ENCODE results near the gene ACACA. TPM values are rescaled to one million over a fixed set of nuclear protein-coding genes. Genes with fewer than 3 reads are reported as not detected.

ACACA gene
- total RNA-seq, 1 donor from 2014 or later, result 44.8 TPM

GRCh38 chr17:37109106-37109505 lies 297.5 kb downstream of the ACACA start:
- DNase-seq (ENCODE audit: low read depth) (no peak), FAIRE-seq (no peak)
- no peak for TF ChIP-seq CTCF (IDR thresholded peaks at IDR 0.05; ENCODE audit: insufficient read depth, low read length, severe bottlenecking)
- Histone ChIP-seq H3K4me3 (ENCODE audit: low read depth, low read length) (no peak overlapping the region), H3K27me3 (ENCODE audit: control insufficient read depth, insufficient read depth, low read length) (no peaks in the 10 kb centered on the region), H3K36me3 (ENCODE audit: control insufficient read depth, insufficient read depth, low read length) (peaks cover 17% of the 10 kb centered on the region)

GRCh38 chr17:37107406-37108083 lies 299.1 kb downstream of the ACACA start:
- FAIRE-seq (no peak), DNase-seq (ENCODE audit: low read depth) (peak; percentile 66)
- H3K4me3 ChIP-seq (ENCODE audit: low read depth, low read length), result no peak overlapping the region
- H3K36me3 ChIP-seq (ENCODE audit: control insufficient read depth, insufficient read depth, low read length), result peaks cover 14% of the 10 kb centered on the region
- TF ChIP-seq CTCF (IDR thresholded peaks at IDR 0.05; ENCODE audit: insufficient read depth, low read length, severe bottlenecking), result peak; percentile 8
- no peaks in the 10 kb centered on the region for H3K27me3 ChIP-seq (ENCODE audit: control insufficient read depth, insufficient read depth, low read length)

GRCh38 chr17:37106049-37106448 lies 300.6 kb downstream of the ACACA start:
- DNase-seq (ENCODE audit: low read depth), result no peak
- Histone ChIP-seq H3K36me3 (ENCODE audit: control insufficient read depth, insufficient read depth, low read length) (peaks cover 17% of the 10 kb centered on the region), H3K4me3 (ENCODE audit: low read depth, low read length) (no peak overlapping the region), H3K27me3 (ENCODE audit: control insufficient read depth, insufficient read depth, low read length) (no peaks in the 10 kb centered on the region)
- no peak for FAIRE-seq
- TF ChIP-seq CTCF (IDR thresholded peaks at IDR 0.05; ENCODE audit: insufficient read depth, low read length, severe bottlenecking), result no peak

- no peak overlapping the region for H3K4me3 ChIP-seq (ENCODE audit: low read depth, low read length)
- FAIRE-seq, result no peak
- no peak for DNase-seq (ENCODE audit: low read depth)
- peaks cover 14% of the 10 kb centered on the region for H3K36me3 ChIP-seq (ENCODE audit: control insufficient read depth, insufficient read depth, low read length)
- H3K27me3 ChIP-seq (ENCODE audit: control insufficient read depth, insufficient read depth, low read length), result no peaks in the 10 kb centered on the region
- no peak for TF ChIP-seq CTCF (IDR thresholded peaks at IDR 0.05; ENCODE audit: insufficient read depth, low read length, severe bottlenecking)
These were observed 303.4 kb downstream of the ACACA start for GRCh38 chr17:37103231-37103630.

GRCh38 chr17:37101306-37101705 lies 305.3 kb downstream of the ACACA start:
- TF ChIP-seq CTCF (IDR thresholded peaks at IDR 0.05; ENCODE audit: insufficient read depth, low read length, severe bottlenecking), result no peak

GRCh38 chr17:37100231-37100630 lies 306.4 kb downstream of the ACACA start:
- Histone ChIP-seq H3K27me3 (ENCODE audit: control insufficient read depth, insufficient read depth, low read length) (no peaks in the 10 kb centered on the region), H3K36me3 (ENCODE audit: control insufficient read depth, insufficient read depth, low read length) (peaks cover 32% of the 10 kb centered on the region), H3K4me3 (ENCODE audit: low read depth, low read length) (no peak overlapping the region)
- no peak for DNase-seq (ENCODE audit: low read depth)
- FAIRE-seq, result no peak
- TF ChIP-seq CTCF (IDR thresholded peaks at IDR 0.05; ENCODE audit: insufficient read depth, low read length, severe bottlenecking), result no peak

More at GRCh38 chr17:37101306-37101705, 305.3 kb downstream of the ACACA start:
- H3K36me3 ChIP-seq (ENCODE audit: control insufficient read depth, insufficient read depth, low read length), result peaks cover 30% of the 10 kb centered on the region
- FAIRE-seq, result no peak
- DNase-seq (ENCODE audit: low read depth), result no peak
- no peak overlapping the region for H3K4me3 ChIP-seq (ENCODE audit: low read depth, low read length)
- H3K27me3 ChIP-seq (ENCODE audit: control insufficient read depth, insufficient read depth, low read length), result no peaks in the 10 kb centered on the region

All from bronchial epithelial cell (primary cell).